G401 (cell line): ENCODE results near the gene CASP10. TPM values are rescaled to one million over a fixed set of nuclear protein-coding genes. Genes with fewer than 3 reads are reported as not detected.

Experiments
- DNase-seq: peaks from one replicate; pipeline ENCODE4 v3.0.0-alpha.2; 2015; ENCODE audit warnings: low spot score
- in situ Hi-C: cut with HindIII; loops from 2 replicates; pipeline ENCODE4 v1.10.0; 2016; ENCODE audit warnings: low sequenced_read_pairs, mixed read lengths
- total RNA-seq: library from RNA; depleted of rRNA; stranded (reverse); fragments of >200 nt; shearing (Covaris generic); gene quantifications from 2 replicates; pipeline ENCODE4 v1.2.3, GENCODE V29; 2014; rRNA removed

CASP10 gene
- total RNA-seq, 1 experiment from 2014 or later = 2.8 TPM

DNA sequence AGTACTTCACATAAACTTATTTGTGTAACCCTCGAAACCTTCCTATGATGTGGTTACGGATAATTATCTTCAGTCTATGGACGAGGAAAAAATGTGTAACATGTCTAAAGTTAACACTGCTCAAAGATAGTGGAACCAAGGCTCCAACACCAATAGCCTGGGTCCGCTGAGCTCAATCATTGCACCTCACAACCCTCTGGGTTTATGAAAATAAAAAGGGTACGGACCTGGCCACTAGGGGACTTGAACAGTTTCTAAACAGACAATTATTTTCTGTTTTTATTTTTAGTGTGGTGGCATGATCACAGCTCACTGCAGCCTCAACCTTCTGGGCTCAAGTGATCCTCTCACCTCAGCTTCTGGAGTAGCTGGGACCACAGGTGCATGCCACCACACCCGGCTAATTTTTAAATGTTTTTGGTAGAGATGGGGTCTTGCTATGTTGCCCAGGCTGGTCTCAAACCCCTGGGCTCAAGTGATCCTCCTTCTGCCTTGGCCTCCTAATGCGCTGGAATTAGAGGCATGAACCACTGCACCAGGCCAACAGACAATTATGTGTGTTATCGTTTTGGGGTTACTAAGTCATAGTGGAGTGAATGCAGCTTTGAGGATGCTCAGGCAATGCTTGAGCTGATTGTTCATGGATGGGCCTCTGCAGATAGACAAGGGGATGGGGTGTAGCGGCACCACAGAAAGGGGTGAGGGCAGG lies 87.5 kb downstream of the CASP10 start:
- no peak for DNase-seq
- in situ Hi-C loops = no loop called here

GRCh38 chr2:201271917-201272316 lies 89.0 kb downstream of the CASP10 start:
- DNase-seq = no peak
- in situ Hi-C loops = no loop called here

DNA sequence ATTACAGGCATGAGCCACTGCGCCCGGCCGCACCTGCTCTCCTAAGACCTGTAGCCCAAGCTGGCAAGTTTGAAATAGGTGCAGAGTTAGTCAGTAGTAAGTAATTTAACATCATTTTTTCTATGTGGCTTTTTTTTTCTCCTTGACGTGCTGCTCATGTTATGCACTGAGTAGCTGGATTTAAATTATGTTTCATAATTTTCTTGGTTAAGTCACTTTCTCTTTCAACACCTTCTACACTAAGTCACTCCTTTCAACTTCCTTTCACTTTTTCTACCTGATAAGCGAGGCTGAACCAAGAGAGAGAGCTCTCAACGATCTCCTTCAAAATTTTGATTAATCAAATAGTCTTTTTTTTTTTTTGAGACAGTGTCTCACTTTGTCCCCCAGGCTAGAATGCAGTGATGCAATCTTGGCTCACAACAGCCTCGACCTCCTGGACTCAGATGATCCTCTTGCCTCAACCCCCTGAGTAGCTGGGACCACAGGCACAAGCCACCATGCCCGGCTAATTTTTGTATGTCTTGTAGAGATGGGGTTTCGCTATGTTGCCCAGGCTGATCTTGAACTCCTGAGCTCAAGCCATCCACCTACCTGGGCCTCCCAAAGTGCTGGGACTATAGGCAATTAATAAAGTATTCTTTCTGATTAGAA lies 90.5 kb downstream of the CASP10 start:
- no peak for DNase-seq
- in situ Hi-C loops = no loop called here

- no peak for DNase-seq
- in situ Hi-C loops = no loop called here
Measured at GRCh38 chr2:201275069-201275468, 92.1 kb downstream of the CASP10 start.

DNA sequence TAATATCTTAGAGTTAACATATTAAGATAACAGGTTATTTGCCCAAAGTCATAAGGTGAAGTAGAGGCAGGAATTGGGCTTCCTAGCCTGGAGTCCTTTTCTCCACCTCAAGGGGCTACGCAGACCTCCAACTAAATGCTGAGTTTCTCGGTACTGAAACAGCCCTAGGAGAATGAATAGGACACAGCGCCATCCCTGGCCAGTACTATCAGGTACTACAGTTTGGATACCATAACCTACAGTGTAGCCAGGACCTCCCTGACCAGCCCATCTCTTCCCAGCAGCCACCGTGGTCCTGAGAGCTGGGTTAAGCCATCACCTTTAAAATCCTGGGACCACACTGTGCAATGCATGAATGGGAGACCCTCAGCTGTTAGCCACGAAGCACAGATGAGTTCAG lies 93.0 kb downstream of the CASP10 start:
- in situ Hi-C loops = no loop called here
- no peak for DNase-seq

- in situ Hi-C loops = no loop called here
- DNase-seq = no peak
Measured at GRCh38 chr2:201276511-201276910, 93.6 kb downstream of the CASP10 start.

Other genes with a start within 250 kb of the CASP10 start
- gene ORC2, start 219.5 kb upstream of the CASP10 start, total RNA-seq = 30.3 and 61.4 TPM in 2 replicates
- 0.49 and 3.2 TPM in 2 replicates for gene HYCC2, start 111.5 kb upstream of the CASP10 start, total RNA-seq
- 78.6 and 93.5 TPM in 2 replicates for gene NDUFB3, start 111.1 kb upstream of the CASP10 start, total RNA-seq
- gene CFLAR, start 67.0 kb upstream of the CASP10 start, total RNA-seq = 17.9 and 24.1 TPM in 2 replicates
- gene CASP8, start 77.4 kb downstream of the CASP10 start, total RNA-seq = 34.6 and 55.9 TPM in 2 replicates
- 0.24 and 1.5 TPM in 2 replicates for gene FLACC1, start 174.2 kb downstream of the CASP10 start, total RNA-seq